GM19035 (cell line): ENCODE results near the gene NDUFS7.

Source experiments
- ATAC-seq: cut with Tn5 transposase; IDR thresholded peaks from one replicate; pipeline ENCODE4 v1.9.1; 2021; ENCODE audit not compliant: unreplicated experiment

Gene NDUFS7

GRCh38 chr19:1364070-1364704 is 19.5 kb upstream of the NDUFS7 start:
- ATAC-seq, result no peak

GRCh38 chr19:1365319-1366269 is 18.1 kb upstream of the NDUFS7 start:
- no peak for ATAC-seq

- ATAC-seq, result no peak
Measured at GRCh38 chr19:1366296-1366695, 17.4 kb upstream of the NDUFS7 start.

GRCh38 chr19:1366899-1367870 is 16.5 kb upstream of the NDUFS7 start:
- no peak for ATAC-seq

DNA sequence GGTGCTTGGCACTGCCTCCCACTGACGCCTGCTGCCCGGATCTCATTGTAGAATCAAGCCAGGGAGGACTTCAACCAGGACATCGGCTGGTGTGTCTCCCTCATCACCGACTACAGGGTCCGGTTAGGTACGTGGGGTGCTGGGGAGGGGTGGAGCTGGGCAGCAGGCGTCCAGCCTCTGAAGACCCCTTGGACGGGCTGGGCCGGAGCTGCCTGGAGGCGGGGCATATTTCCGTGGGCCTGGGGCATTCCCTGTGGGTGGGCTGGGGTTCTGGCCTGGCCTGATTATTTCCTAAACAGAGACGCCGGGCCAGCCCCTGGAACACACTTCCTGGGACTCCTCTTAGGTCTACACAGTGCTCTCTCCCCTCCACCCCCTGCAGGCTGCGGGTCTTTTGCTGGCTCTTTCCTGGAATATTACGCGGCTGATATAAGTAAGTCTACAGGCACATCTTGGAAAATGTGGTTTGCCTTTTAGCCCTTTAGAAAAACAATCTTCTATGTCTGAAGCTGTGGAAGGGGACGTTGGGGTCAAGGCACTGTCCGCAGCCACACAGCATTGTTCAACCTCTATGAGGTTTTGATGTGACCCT is 14.4 kb upstream of the NDUFS7 start:
- ATAC-seq, result no peak

DNA sequence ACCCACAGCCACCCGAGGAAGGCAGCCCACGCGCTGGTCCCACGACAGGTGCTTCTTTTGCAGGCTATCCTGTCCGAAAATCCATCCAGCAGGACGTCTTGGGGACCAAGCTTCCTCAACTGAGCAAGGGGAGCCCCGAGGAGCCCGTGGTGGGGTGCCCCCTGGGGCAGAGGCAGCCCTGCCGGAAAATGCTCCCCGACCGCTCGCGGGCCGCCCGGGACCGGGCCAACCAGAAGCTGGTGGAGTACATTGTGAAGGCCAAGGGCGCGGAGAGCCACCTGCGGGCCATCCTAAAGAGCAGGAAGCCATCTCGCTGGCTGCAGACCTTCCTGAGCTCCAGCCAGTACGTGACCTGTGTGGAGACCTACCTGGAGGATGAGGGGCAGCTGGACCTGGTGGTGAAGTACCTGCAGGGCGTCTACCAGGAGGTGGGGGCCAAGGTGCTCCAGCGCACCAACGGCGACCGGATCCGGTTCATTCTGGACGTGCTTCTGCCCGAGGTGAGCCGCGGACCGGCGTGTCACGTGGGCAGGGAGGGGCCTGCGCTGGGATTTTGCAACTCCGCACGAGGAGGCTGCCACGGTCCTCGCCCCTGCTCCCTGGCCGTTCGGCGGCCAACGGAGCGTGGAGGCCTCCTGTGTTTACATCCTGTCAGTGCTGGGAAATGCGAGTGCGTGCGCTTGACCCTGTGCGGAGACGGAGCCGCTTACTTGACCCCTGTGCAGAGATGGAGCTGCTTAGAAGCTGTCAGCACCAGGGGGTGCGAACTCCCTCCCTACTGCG is 12.9 kb upstream of the NDUFS7 start:
- ATAC-seq, result no peak

DNA sequence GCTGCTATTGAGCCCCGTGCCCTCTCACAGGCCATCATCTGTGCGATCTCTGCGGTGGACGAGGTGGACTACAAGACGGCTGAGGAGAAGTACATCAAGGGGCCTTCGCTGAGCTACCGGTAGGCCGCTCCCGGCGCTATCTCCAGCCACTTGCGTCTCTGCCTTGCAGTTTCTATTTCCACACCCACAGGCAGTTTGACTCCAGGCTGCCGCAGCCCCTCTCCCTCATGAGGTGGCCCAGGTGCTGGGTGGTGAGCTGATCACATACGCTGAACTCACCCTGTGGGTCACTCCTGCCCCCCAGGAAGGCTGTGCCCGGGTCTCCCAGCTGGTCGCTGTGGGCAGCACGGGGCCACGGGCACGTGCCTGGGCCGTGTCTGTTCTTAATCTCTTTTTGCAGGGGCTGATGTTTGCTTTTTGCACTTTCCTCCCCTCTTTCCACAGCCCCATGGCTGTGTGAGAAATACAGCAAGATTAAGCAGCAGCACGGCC is 10.6 kb upstream of the NDUFS7 start:
- ATAC-seq, result no peak

DNA sequence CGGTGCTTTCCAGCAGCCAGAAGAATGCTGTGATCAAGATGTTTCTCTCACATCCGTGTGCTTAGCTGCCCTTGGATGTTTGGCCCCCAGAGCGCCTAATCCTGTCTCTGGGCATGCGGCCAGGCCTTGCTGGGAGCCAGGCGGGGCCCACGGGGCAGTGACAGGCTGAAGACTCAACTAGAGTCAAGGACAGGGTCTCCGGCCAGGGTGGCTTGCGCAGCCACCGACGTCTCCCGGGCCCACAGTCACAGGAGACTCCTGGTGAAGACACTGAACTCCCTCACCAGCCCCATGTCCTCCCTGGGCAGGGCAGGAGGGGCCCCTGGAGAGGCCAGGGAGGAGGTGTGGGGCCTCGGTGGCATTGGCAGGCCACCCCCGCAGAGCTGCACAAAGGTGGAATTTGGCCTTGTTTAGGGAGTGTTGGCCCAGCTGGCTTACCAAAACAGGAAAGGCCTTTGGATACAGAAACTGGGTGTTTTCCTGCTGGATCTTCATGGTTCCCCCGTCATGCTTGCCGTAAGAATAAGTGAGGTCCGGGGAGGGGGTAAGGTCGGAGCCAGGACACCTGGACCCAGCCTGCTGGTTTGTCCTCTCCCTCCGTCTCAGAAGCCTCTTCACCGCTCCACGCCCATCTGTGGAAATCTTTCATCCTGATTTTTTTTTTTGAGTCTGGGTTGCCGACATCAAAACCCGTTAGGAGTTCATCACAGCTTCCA is 10.0 kb upstream of the NDUFS7 start:
- ATAC-seq, result no peak

GRCh38 chr19:1374250-1374577 is 9.5 kb upstream of the NDUFS7 start:
- no peak for ATAC-seq

GRCh38 chr19:1376415-1376805 is 7.3 kb upstream of the NDUFS7 start:
- ATAC-seq, result no peak

DNA sequence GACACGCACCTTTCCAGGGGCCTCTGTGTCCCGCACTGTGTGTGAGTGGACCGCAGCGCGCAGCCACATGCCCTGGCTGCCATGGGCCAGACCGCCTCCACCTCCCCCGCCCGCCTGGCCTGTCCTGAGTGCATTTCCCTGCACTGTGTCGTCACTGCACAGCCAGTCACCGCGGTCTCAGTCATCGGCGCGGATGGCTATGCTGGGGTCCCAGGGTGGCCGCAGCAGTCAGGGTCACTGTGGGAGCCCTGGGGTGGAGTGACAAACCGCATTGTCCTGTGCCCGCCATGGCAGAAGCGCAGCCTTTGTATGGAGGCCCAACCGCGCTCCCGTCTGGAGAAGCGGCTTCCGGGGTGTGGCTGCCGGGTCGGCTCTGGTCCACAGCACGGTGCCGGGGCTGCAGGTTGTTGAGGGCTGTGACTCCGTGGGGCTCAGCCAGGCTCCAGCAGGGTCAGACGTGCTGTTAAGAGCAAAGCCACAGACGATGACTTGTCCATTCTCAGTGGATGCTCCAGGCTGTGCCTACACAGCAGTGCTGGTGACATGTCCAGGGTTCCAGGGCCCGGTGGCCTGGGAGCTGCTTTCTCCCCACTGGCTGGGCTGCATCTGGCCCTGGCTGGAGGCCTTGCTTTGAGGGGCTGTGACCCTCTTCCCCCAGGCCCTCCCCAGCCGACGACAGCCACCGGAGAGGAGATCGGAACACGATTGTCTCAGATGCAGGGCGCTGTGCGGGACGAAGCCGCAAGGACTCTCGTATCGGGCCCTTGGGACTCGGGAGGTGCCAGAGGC is 6.3 kb upstream of the NDUFS7 start:
- ATAC-seq, result no peak

- no peak for ATAC-seq
Measured at GRCh38 chr19:1377965-1378785, 5.5 kb upstream of the NDUFS7 start.

DNA sequence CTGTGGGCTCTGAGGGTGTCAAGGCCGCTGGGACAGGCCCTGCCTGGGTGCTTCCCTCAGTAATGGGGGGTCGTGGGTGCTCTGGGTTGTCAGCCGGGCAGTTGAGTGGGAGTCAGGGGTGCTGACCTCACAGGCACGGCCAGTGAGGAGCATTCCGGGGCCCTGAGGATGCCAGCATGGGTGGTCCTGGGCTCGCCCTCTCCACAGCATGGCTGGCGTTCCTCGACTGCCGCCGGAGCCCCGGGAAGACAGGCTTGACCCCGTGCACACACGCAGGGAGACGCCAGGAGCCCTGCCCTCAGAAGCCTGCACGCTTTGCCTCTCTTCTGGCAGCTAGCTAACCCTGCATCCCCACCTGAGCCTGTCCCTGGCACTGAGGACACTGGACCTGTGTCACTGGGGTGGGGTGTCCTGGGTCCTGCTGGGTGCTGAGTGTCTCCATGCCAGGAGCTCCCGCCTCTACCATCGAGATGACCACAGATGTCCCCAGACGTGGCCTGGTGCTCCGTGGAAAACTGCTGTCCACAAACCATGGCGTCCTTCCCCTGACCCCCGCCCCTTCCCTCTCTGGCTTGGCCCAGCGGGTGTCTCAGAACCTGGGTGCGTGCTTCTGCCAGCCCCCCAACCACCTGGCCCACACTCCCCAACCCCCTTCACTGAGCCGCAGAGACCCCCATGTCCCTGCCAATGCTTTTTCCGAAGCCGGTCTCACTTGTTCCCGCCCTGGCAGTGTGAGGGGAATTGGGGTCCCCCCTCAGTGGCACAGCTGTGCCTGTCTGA is 4.4 kb upstream of the NDUFS7 start:
- no peak for ATAC-seq

DNA sequence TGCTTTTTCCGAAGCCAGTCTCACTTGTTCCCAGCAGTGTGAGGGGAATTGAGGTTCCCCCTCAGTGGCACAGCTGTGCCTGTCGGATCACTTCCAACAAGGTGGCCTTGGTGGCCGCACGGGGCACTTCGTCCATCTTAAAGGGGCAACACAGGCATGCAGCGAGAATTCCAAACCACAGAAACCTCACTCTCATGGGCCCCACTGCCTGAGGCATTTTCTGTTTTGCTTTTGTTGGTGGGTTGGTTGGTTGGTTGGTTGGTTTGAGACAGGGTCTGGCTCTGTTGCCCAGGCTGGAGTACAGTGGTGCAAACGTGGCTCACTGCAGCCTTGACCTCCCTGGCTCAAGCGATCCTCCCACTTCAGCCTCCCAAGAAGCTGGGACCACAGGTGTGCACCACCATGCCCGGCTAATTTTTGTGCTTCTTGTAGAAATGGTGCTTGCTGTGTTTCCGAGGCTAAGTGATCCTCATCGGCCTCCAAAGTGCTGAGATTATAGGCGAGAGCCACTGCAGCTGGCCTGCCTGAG is 3.7 kb upstream of the NDUFS7 start:
- ATAC-seq, result no peak

DNA sequence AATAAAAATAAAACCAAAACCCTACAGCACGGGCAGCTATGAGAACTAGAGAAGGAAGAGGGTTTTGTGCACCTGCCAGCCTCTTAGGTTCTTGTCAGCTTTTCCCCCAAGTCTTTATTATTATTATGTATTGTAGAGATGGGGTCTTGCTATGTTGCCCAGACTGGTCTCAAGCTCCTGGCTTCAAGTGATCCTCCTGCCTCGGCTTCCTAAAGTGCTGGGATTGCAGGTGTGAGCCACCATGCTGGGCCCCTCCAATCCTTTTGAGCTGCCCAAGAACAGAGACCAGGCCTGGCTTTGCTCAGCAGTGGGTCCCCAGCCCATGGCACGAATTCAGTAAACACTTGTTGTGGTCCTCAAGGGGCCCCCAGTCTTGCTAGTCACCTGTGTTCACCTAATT is 1.5 kb upstream of the NDUFS7 start:
- ATAC-seq, result no peak

- ATAC-seq, result no peak
Measured at GRCh38 chr19:1383017-1383311, 743 bp upstream of the NDUFS7 start.

GRCh38 chr19:1384085-1384462 is 367 bp downstream of the NDUFS7 start:
- ATAC-seq, result peak; percentile 2
